Mammary epithelial cell (primary cell): ENCODE measurements around the gene UBE2L3.
A peak's percentile ranks its signal among the peaks of the same experiment; 100 is the strongest.

Experiments used
- EZH2 ChIP-seq: IDR thresholded peaks from 2 replicates; pipeline ENCODE4 v1.6.1; 2012; ENCODE audit warnings: low read length, inconsistent platforms, borderline replicate concordance
- TF ChIP-seq, protein P1 (sequence below), 2 donors: IDR thresholded peaks in 1 of 2; conservative IDR thresholded peaks in 1 of 2; 2 replicates each; pipeline ENCODE4 v1.5.1; 2011 to 2012; ENCODE audit warnings: inconsistent platforms in 2 of 2, low read length in 2 of 2, mild to moderate bottlenecking in 2 of 2, control low read depth in 1 of 2, low read depth in 1 of 2; ENCODE audit not compliant: insufficient read depth in 1 of 2; ENCODE audit errors: extremely low read depth in 1 of 2

DNA sequence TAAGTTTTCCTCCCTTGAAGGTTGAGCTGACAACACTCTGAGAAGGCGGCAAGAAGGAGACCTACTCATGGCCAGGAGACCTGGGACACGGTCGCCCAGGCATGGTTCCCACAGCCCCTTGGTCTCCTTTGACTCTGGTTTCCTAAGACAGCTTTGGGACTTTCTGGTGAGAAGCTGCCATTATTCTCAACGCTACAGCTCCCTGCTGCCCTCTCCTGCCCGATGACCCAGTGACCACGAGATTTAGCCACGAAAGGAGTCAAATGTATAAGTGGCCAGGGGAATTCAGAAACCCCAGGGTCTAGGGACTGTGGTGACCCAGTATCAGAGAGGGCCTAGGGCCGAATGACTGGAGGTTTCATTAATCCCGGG, 73.9 kb downstream of the UBE2L3 start:
- TF ChIP-seq, protein P1, sequence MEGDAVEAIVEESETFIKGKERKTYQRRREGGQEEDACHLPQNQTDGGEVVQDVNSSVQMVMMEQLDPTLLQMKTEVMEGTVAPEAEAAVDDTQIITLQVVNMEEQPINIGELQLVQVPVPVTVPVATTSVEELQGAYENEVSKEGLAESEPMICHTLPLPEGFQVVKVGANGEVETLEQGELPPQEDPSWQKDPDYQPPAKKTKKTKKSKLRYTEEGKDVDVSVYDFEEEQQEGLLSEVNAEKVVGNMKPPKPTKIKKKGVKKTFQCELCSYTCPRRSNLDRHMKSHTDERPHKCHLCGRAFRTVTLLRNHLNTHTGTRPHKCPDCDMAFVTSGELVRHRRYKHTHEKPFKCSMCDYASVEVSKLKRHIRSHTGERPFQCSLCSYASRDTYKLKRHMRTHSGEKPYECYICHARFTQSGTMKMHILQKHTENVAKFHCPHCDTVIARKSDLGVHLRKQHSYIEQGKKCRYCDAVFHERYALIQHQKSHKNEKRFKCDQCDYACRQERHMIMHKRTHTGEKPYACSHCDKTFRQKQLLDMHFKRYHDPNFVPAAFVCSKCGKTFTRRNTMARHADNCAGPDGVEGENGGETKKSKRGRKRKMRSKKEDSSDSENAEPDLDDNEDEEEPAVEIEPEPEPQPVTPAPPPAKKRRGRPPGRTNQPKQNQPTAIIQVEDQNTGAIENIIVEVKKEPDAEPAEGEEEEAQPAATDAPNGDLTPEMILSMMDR (conservative IDR thresholded peaks at IDR 0.05 in 1 of 2, IDR thresholded peaks at IDR 0.05 in 1 of 2; ENCODE audit: extremely low read depth in 1 of 2, insufficient read depth in 1 of 2, low read depth in 1 of 2, low read length in 2 of 2), result peak; percentile 30 to 56
- TF ChIP-seq EZH2, result no peak
